Caco-2 (cell line): Measurements from ENCODE around the gene ARRDC1. TPM values are rescaled to one million over a fixed set of nuclear protein-coding genes. Genes with fewer than 3 reads are reported as not detected.
"Not testable (repeated sequence)": the region's sequence is repeated elsewhere in the genome, so short reads cannot be mapped to it uniquely, and the experiment has no call there.

Experiments
- BruUV-seq: library from RNA; stranded (reverse); fragments of 400-500 nt; replicated peaks from 2 replicates; lab custom pipeline; 2021; lab: Mats Ljungman, UMichigan
- CTCF ChIA-PET: fragments of 300-600 bp; sonication (Branson Sonifier 250); formaldehyde crosslinking; loops from one replicate; lab custom pipeline; 2022; ENCODE audit warnings: antibody characterized with exemption; lab: Charles Lee
- POLR2A ChIA-PET: fragments of 300-600 bp; sonication (Branson Sonifier 250); formaldehyde crosslinking; loops from one replicate; lab custom pipeline; 2022; ENCODE audit warnings: antibody characterized with exemption; lab: Charles Lee
- DNase-seq, 2 experiments: peaks; one replicate each; pipeline versions ENCODE4 v3.0.0 to v3.0.0-alpha.2; 2020 to 2022
- H3K27me3 ChIP-seq: replicated peaks from 2 replicates; pipeline ENCODE4 v1.6.0; 2011; ENCODE audit warnings: low read length; ENCODE audit not compliant: control insufficient read depth, insufficient read depth
- H3K36me3 ChIP-seq: 2 replicates; pipeline ENCODE4 v1.5.1; 2011; ENCODE audit warnings: low read length; ENCODE audit not compliant: control insufficient read depth, insufficient read depth
- H3K4me1 ChIP-seq: fragments of 250-450 bp; sonication (Bioruptor Pico); 2 replicates; pipeline ENCODE4 v1.5.1; 2020; ENCODE audit warnings: mild to moderate bottlenecking
- H3K4me3 ChIP-seq: 2 replicates; pipeline ENCODE4 v1.5.1; 2011; ENCODE audit warnings: low read depth, mild to moderate bottlenecking, control low read depth, low read length
- H3K9me3 ChIP-seq: fragments of 250-450 bp; sonication (Bioruptor Pico); 2 replicates; pipeline ENCODE4 v1.5.1; 2020; ENCODE audit warnings: mild to moderate bottlenecking, moderate library complexity
- H3K27ac Mint-ChIP-seq: one replicate; pipeline ENCODE4 v1.8.0; 2022; ENCODE audit warnings: mixed read lengths; ENCODE audit not compliant: unreplicated experiment
- H3K27me3 Mint-ChIP-seq: one replicate; pipeline ENCODE4 v1.8.0; 2022; ENCODE audit warnings: mixed read lengths; ENCODE audit not compliant: insufficient read depth, unreplicated experiment
- H3K36me3 Mint-ChIP-seq: one replicate; pipeline ENCODE4 v1.8.0; 2022; ENCODE audit warnings: mild to moderate bottlenecking, mixed read lengths; ENCODE audit not compliant: insufficient read depth, unreplicated experiment
- H3K4me1 Mint-ChIP-seq: one replicate; pipeline ENCODE4 v1.8.0; 2022; ENCODE audit warnings: low read depth, mixed read lengths; ENCODE audit not compliant: unreplicated experiment
- H3K4me3 Mint-ChIP-seq: one replicate; pipeline ENCODE4 v1.8.0; 2022; ENCODE audit warnings: mild to moderate bottlenecking, moderate library complexity, mixed read lengths; ENCODE audit not compliant: unreplicated experiment
- H3K9me3 Mint-ChIP-seq: one replicate; pipeline ENCODE4 v1.8.0; 2022; ENCODE audit warnings: mixed read lengths; ENCODE audit not compliant: unreplicated experiment
- intact Hi-C: fragments of 100-400 bp; cut with micrococcal nuclease; formaldehyde crosslinking; loops from one replicate; pipeline ENCODE4 v1.10.0; 2022; ENCODE audit not compliant: unreplicated experiment
- total RNA-seq: library from RNA; stranded (reverse); gene quantifications from 2 replicates; pipeline ENCODE4 v1.2.3, GENCODE V29; 2022
- TF ChIP-seq, protein P1 (sequence below), 2 experiments: fragments of 200-600 bp in 1 of 2; IDR thresholded peaks; 1 replicate in 1 of 2; 2 replicates in 1 of 2; pipeline versions ENCODE4 v1.5.1 to v1.8.0; 2011 to 2022; ENCODE audit warnings: antibody characterized with exemption in 1 of 2, control low read depth in 1 of 2, inconsistent platforms in 1 of 2, low read depth in 1 of 2, low read length in 1 of 2, mild to moderate bottlenecking in 1 of 2, moderate library complexity in 1 of 2; ENCODE audit not compliant: insufficient read depth in 1 of 2, severe bottlenecking in 1 of 2, unreplicated experiment in 1 of 2

Gene ARRDC1
- total RNA-seq, 1 experiment from 2014 or later, result 66.6 TPM

DNA sequence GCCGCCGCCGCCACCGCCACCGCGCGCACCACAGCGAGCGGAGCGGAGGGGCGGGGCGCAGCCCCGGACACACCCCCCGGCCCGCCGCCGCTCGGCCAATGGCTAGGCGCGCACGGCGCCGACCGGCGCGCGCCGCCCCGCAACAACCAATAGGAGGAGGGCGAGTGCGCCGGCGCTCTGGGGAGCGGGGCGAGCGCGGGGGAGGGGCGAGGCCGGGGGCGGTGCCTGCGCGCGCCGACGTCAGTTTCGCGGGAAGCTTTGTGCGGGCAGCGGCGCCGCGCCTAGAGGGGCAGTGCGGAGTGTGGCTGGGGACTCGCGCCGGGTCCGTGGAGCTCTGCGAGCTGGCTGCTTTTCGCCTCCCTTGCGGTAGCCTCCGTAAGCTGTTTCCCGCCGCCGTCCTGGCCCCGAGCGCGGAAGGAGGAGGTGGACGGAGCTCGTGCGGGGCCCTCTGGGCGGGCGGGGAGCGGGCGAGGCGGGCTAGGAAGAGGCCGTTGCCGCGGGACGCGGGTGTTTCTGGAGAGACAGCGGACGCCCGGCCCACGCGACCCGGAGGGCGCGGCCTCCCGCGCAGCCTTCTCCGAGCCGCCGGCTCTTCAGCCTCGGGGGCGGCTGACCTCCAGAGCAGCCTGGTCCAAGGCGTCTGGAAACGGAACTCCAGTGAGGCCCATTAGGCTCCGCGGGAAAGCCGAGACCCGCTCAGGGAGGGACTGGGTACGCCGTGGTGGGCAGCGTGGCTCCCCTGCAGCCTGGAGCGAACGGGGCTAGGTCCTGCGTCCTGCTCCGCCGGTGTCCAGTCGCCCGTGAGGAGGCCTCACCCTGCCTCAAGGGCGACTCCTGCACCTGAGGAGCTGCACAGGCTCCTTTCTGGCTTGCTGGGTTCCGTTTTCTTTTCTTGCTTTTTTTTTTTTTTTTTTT, 14.8 kb upstream of the ARRDC1 start, which contains the start of gene ZMYND19:
TSS of gene ZMYND19 (minus strand) at position 44 of the 915 bp plus-strand sequence. CDS start 249 bp downstream, outside the sequence.
- peak; percentile 85 to 94 for DNase-seq
- Histone ChIP-seq H3K4me3 (peak within 1 kb of the TSS; percentile 92), H3K27me3 (no peaks in the 10 kb centered on the region), H3K9me3 (no peaks in the 10 kb centered on the region), H3K4me1 (peaks cover 8% of the 10 kb centered on the region), H3K36me3 (peaks cover under 1% of the 10 kb centered on the region)
- Mint-ChIP-seq H3K27ac (peak within 1 kb of the TSS; percentile 78), H3K27me3 (no peaks in the 10 kb centered on the region), H3K36me3 (peaks cover 30% of the 10 kb centered on the region), H3K4me3 (peak within 1 kb of the TSS; percentile 77), H3K9me3 (no peaks in the 10 kb centered on the region), H3K4me1 (no peaks in the 10 kb centered on the region)
- TF ChIP-seq, protein P1, sequence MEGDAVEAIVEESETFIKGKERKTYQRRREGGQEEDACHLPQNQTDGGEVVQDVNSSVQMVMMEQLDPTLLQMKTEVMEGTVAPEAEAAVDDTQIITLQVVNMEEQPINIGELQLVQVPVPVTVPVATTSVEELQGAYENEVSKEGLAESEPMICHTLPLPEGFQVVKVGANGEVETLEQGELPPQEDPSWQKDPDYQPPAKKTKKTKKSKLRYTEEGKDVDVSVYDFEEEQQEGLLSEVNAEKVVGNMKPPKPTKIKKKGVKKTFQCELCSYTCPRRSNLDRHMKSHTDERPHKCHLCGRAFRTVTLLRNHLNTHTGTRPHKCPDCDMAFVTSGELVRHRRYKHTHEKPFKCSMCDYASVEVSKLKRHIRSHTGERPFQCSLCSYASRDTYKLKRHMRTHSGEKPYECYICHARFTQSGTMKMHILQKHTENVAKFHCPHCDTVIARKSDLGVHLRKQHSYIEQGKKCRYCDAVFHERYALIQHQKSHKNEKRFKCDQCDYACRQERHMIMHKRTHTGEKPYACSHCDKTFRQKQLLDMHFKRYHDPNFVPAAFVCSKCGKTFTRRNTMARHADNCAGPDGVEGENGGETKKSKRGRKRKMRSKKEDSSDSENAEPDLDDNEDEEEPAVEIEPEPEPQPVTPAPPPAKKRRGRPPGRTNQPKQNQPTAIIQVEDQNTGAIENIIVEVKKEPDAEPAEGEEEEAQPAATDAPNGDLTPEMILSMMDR (IDR thresholded peaks at IDR 0.05; ENCODE audit: insufficient read depth in 1 of 2, low read depth in 1 of 2, low read length in 1 of 2, severe bottlenecking in 1 of 2, unreplicated experiment in 1 of 2), result peak in 1 of 2 experiments; percentile 15
- CTCF ChIA-PET, result interaction anchor here (0.6 to 1.6 kb wide), 9 partner anchors 9 to 131 kb away, joined by 3 to 6 read pairs (median 3); partner anchors contain the start of genes ARRDC1, MRPL41 and NSMF
- intact Hi-C loops, result loop anchor here (2.0 to 10.0 kb wide), 3 partner anchors 14 to 146 kb away; partner anchors contain the start of genes ARRDC1 and ENTPD8
- no TSS peak for BruUV-seq
- POLR2A ChIA-PET, result interaction anchor here (0.6 to 1.8 kb wide), 4 partner anchors 15 to 29 kb away, joined by 3 to 22 read pairs (median 4); partner anchors contain the start of genes ARRDC1 and EHMT1

DNA sequence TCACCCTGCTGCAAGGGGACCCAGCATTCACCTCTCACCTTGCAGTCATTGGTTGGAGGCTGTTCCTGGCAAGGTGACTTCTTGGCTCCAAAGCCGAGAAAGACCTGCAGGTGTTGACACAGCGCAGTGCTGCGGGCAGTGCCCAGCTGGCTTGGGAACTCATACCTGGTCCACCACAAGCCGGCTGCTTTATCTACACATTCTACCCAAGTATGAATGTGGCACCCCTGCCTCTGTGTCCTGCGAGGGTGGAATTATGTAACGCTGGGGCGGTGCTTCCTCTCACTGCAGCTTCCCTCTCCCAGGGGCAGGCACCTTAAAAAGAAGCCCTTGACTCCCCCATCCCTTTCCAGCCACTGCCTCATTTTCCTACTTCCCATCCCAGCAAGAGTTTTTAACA, 12.7 kb upstream of the ARRDC1 start:
- CTCF ChIA-PET, result no interaction called here
- TF ChIP-seq, protein P1 (IDR thresholded peaks at IDR 0.05; ENCODE audit: insufficient read depth in 1 of 2, low read depth in 1 of 2, low read length in 1 of 2, severe bottlenecking in 1 of 2, unreplicated experiment in 1 of 2), result no peak
- no peak overlapping the region for H3K4me3 ChIP-seq
- Mint-ChIP-seq H3K36me3 (peaks cover 14% of the 10 kb centered on the region), H3K27ac (no peak overlapping the region), H3K9me3 (no peaks in the 10 kb centered on the region), H3K4me1 (no peaks in the 10 kb centered on the region), H3K27me3 (no peaks in the 10 kb centered on the region), H3K4me3 (peak overlapping the region; percentile 18)
- no peaks in the 10 kb centered on the region for H3K9me3 ChIP-seq
- POLR2A ChIA-PET, result no interaction called here
- no peaks in the 10 kb centered on the region for H3K27me3 ChIP-seq
- intact Hi-C loops, result loop anchor here (10.0 kb wide), 1 partner anchor 148 kb away; the partner anchor contains the start of gene ENTPD8
- H3K4me1 ChIP-seq, result peaks cover 8% of the 10 kb centered on the region
- DNase-seq, result no peak
- no peaks in the 10 kb centered on the region; the same call in 1 of the 2 replicates for H3K36me3 ChIP-seq
- no TSS peak for BruUV-seq

DNA sequence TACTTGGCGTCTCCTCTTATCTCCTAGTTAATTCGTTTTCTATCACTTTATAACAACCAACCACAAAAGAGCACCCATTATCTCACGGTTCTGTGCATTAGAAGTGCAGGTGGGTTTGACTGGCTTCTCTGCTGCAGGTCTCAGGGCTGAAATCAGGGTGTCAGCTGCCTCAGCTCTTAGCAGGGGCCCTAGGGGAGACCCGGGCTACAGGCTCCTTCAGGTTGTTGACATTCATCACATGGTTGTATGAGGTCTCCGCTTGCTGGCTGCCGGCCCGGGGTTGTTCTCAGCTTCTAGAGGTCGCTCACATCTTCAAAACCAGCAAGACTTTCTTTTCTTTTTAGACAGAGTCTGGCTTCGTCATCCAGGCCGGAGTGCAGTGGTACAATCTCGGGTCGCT, 12.3 kb upstream of the ARRDC1 start:
- H3K4me3 Mint-ChIP-seq, result peak overlapping the region; percentile 18
- intact Hi-C loops, result loop anchor here (10.0 kb wide), 1 partner anchor 148 kb away; the partner anchor contains the start of gene ENTPD8
- DNase-seq, result no peak
- H3K27me3 Mint-ChIP-seq, result no peaks in the 10 kb centered on the region
- no peak overlapping the region for H3K4me3 ChIP-seq
- TF ChIP-seq, protein P1 (IDR thresholded peaks at IDR 0.05; ENCODE audit: insufficient read depth in 1 of 2, low read depth in 1 of 2, low read length in 1 of 2, severe bottlenecking in 1 of 2, unreplicated experiment in 1 of 2), result no peak
- ChIA-PET CTCF (no interaction called here), POLR2A (no interaction called here)
- H3K9me3 ChIP-seq, result no peaks in the 10 kb centered on the region
- BruUV-seq, result no TSS peak
- H3K27ac Mint-ChIP-seq, result no peak overlapping the region
- no peaks in the 10 kb centered on the region; the same call in 1 of the 2 replicates for H3K36me3 ChIP-seq
- H3K4me1 Mint-ChIP-seq, result no peaks in the 10 kb centered on the region
- H3K27me3 ChIP-seq, result no peaks in the 10 kb centered on the region
- no peaks in the 10 kb centered on the region for H3K9me3 Mint-ChIP-seq
- H3K36me3 Mint-ChIP-seq, result peaks cover 10% of the 10 kb centered on the region
- H3K4me1 ChIP-seq, result peaks cover 8% of the 10 kb centered on the region

DNA sequence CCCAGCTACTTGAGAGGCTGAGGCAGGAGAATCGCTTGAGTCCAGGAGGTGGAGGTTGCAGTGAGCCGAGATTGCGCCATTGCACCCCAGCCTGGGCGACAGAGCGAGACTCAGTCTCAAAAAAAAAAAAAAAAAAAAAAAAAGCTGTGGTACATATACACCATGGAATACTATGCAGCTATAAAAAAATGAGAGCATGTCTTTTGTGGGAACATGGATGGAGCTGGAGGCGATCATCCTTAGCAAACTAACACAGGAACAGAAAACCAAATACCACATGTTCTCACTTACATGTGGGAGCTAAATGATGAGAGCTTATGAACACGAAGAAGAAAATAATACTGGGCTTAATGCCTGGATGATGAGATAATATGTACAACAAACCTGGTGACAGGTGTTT, 8.9 kb upstream of the ARRDC1 start:
- H3K27ac Mint-ChIP-seq, H3K36me3 ChIP-seq, H3K9me3 Mint-ChIP-seq, H3K4me3 Mint-ChIP-seq, BruUV-seq, POLR2A ChIA-PET, DNase-seq, H3K27me3 ChIP-seq, H3K9me3 ChIP-seq, CTCF ChIA-PET, H3K4me1 ChIP-seq, H3K4me1 Mint-ChIP-seq, H3K36me3 Mint-ChIP-seq, H3K4me3 ChIP-seq, H3K27me3 Mint-ChIP-seq: not testable (repeated sequence)
- intact Hi-C loops, result loop anchor here (10.0 kb wide), 1 partner anchor 152 kb away; the partner anchor contains the start of gene ENTPD8
